Neural progenitor cell (in vitro differentiated cells): Measurements from ENCODE around the gene PTGDS. TPM values are rescaled to one million over a fixed set of nuclear protein-coding genes. Genes with fewer than 3 reads are reported as not detected.

Source experiments
- DNase-seq: peaks from one replicate; pipeline ENCODE4 v3.0.0-alpha.2; 2016; ENCODE audit warnings: low spot score
- H2AFZ ChIP-seq: fragments of 200-600 bp; sonication (generic); replicated peaks from 2 replicates; pipeline ENCODE4 v1.6.1; 2016; ENCODE audit warnings: antibody characterized with exemption
- H3F3A ChIP-seq: fragments of 200-600 bp; sonication (generic); 2 replicates; pipeline ENCODE4 v1.6.1; 2016; ENCODE audit warnings: antibody characterized with exemption, low read depth
- H3K27ac ChIP-seq: fragments of 200-600 bp; sonication (generic); 2 replicates; pipeline ENCODE4 v1.5.1; 2016; ENCODE audit warnings: mild to moderate bottlenecking
- H3K27me3 ChIP-seq: fragments of 200-600 bp; sonication (generic); 2 replicates; pipeline ENCODE4 v1.6.1; 2016; ENCODE audit warnings: mild to moderate bottlenecking, moderate library complexity
- H3K36me3 ChIP-seq: fragments of 200-600 bp; sonication (generic); 2 replicates; pipeline ENCODE4 v1.5.1; 2016
- H3K4me1 ChIP-seq: fragments of 200-600 bp; sonication (generic); 2 replicates; pipeline ENCODE4 v1.6.1; 2016; ENCODE audit warnings: mixed run types
- H3K4me2 ChIP-seq: fragments of 200-600 bp; sonication (generic); 2 replicates; pipeline ENCODE4 v1.6.1; 2016
- H3K4me3 ChIP-seq: fragments of 200-600 bp; sonication (generic); 2 replicates; pipeline ENCODE4 v1.5.1; 2016
- H3K79me2 ChIP-seq: fragments of 200-600 bp; sonication (generic); 2 replicates; pipeline ENCODE4 v1.6.1; 2016; ENCODE audit warnings: low read depth
- H3K9ac ChIP-seq: fragments of 200-600 bp; sonication (generic); 2 replicates; pipeline ENCODE4 v1.6.1; 2016
- H3K9me3 ChIP-seq: fragments of 200-600 bp; sonication (generic); 2 replicates; pipeline ENCODE4 v1.5.1; 2016; ENCODE audit warnings: low read depth
- H4K20me1 ChIP-seq: fragments of 200-600 bp; sonication (generic); 2 replicates; pipeline ENCODE4 v1.6.1; 2016; ENCODE audit warnings: low read depth
- H3K27ac Mint-ChIP-seq: 3 replicates; pipeline ENCODE4 v1.8.0; 2021; ENCODE audit warnings: mixed read lengths
- H3K27me3 Mint-ChIP-seq: 2 replicates; pipeline ENCODE4 v1.8.0; 2022; ENCODE audit warnings: low read depth, mild to moderate bottlenecking, inconsistent platforms, moderate library complexity, mixed read lengths; ENCODE audit not compliant: insufficient read depth
- H3K36me3 Mint-ChIP-seq: 3 replicates; pipeline ENCODE4 v1.8.0; 2021; ENCODE audit warnings: mixed read lengths
- H3K4me1 Mint-ChIP-seq: 3 replicates; pipeline ENCODE4 v1.8.0; 2021; ENCODE audit warnings: mixed read lengths
- H3K4me3 Mint-ChIP-seq: 3 replicates; pipeline ENCODE4 v1.8.0; 2021; ENCODE audit warnings: mild to moderate bottlenecking, moderate library complexity, mixed read lengths
- H3K9me3 Mint-ChIP-seq: 3 replicates; pipeline ENCODE4 v1.8.0; 2020; ENCODE audit warnings: mixed read lengths
- EZH2 ChIP-seq: fragments of 200-600 bp; sonication (generic); IDR thresholded peaks from 2 replicates; pipeline ENCODE4 v1.6.1; 2017; ENCODE audit warnings: antibody characterized with exemption, mild to moderate bottlenecking, moderate library complexity
- EZH2phosphoT487 ChIP-seq: fragments of 200-600 bp; sonication (generic); IDR thresholded peaks from 2 replicates; pipeline ENCODE4 v1.6.1; 2017; ENCODE audit warnings: antibody characterized with exemption
- total RNA-seq: library from RNA; depleted of rRNA; stranded (reverse); fragments of >200 nt; gene quantifications from 2 replicates; pipeline ENCODE4 v1.2.3, GENCODE V29; 2015; ENCODE audit warnings: low replicate concordance
- TF ChIP-seq, protein P1 (sequence below): fragments of 200-600 bp; sonication (generic); IDR thresholded peaks from 2 replicates; pipeline ENCODE4 v1.5.1; 2017; ENCODE audit warnings: antibody characterized with exemption, mild to moderate bottlenecking

The PTGDS gene
- total RNA-seq, 1 donor from 2014 or later = not detected

DNA sequence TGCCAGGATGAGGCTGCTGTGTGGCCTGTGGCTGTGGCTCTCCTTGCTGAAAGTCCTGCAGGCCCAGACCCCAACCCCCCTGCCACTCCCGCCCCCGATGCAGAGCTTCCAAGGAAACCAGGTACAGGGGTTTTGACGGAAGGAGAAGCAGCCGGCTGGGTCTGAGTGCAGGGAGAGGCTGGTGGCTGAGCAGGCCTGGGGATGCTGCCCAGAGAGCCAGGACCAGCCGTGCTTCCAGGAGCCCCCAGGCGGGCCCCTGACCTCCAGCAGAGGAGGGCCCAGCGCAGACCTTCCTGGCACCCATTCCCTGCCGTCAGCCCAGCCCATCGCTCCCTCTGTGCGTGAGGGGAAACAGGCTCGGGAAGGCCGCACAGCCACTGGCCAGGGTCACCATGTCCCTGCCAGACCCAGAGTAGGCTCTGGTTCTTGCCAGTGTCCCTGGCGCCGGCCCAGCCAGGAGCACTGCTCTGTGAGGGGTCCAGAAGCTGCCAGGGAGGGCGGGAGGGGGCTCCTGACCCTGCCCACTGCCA lies 24.9 kb upstream of the PTGDS start:
- Histone ChIP-seq H3K9ac (no peak overlapping the region), H3K79me2 (no peaks in the 10 kb centered on the region), H3K36me3 (no peaks in the 10 kb centered on the region), H3K4me2 (no peak overlapping the region), H3F3A (peaks cover 16% of the 10 kb centered on the region), H3K4me3 (no peak overlapping the region), H3K27me3 (no peaks in the 10 kb centered on the region), H4K20me1 (no peaks in the 10 kb centered on the region), H3K4me1 (peaks cover 21% of the 10 kb centered on the region), H3K9me3 (no peaks in the 10 kb centered on the region), H2AFZ (no peak overlapping the region), H3K27ac (no peak overlapping the region)
- no peak for DNase-seq
- Mint-ChIP-seq H3K9me3 (no peaks in the 10 kb centered on the region), H3K4me1 (peaks cover 6% of the 10 kb centered on the region), H3K27me3 (peaks cover 6% of the 10 kb centered on the region), H3K36me3 (peaks cover 3% of the 10 kb centered on the region), H3K4me3 (no peak overlapping the region), H3K27ac (no peak overlapping the region)
- TF ChIP-seq, protein P1, sequence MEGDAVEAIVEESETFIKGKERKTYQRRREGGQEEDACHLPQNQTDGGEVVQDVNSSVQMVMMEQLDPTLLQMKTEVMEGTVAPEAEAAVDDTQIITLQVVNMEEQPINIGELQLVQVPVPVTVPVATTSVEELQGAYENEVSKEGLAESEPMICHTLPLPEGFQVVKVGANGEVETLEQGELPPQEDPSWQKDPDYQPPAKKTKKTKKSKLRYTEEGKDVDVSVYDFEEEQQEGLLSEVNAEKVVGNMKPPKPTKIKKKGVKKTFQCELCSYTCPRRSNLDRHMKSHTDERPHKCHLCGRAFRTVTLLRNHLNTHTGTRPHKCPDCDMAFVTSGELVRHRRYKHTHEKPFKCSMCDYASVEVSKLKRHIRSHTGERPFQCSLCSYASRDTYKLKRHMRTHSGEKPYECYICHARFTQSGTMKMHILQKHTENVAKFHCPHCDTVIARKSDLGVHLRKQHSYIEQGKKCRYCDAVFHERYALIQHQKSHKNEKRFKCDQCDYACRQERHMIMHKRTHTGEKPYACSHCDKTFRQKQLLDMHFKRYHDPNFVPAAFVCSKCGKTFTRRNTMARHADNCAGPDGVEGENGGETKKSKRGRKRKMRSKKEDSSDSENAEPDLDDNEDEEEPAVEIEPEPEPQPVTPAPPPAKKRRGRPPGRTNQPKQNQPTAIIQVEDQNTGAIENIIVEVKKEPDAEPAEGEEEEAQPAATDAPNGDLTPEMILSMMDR = no peak
- TF ChIP-seq EZH2phosphoT487 (no peak), EZH2 (no peak)

DNA sequence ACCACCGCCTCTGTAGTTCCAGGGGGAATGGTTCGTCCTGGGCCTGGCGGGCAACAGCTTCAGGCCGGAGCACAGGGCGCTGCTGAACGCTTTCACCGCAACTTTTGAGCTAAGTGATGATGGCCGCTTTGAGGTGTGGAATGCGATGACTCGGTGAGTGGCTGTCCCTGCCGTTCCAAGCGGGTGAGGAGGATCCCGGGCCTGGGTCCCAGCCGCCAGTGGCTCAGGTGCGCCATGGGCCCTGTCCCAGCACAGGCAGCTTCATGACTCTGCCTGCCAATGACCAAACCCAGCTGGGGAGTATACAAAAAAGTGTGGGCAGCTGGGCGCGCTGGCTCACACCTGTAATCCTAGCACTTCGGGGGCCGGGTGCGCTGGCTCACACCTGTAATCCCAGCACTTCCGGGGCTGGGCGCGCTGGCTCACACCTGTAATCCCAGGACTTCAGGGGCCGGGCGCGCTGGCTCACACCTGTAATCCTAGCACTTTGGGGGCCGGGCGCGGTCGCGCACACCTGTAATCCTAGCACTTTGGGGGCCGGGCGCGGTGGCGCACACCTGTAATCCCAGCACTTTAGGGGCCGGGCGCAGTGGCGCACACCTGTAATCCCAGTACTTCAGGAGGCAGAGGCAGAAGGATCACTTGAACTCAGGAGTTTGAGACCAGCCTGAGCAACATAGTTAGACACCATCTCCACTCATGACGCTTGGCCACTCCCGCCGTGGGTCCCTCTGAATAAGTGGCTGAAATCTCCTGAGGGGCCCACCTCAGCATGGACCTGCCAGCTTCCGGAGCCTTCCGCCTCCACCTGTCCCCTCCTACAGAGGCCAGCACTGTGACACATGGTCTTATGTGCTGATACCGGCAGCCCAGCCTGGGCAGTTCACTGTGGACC lies 24.2 kb upstream of the PTGDS start:
- no peaks in the 10 kb centered on the region for H3K27me3 ChIP-seq
- H3K79me2 ChIP-seq = no peaks in the 10 kb centered on the region
- TF ChIP-seq EZH2phosphoT487 (no peak), EZH2 (no peak)
- TF ChIP-seq, protein P1 = no peak
- no peaks in the 10 kb centered on the region for H3K9me3 ChIP-seq
- no peak overlapping the region for H3K4me2 ChIP-seq
- Mint-ChIP-seq H3K36me3 (peaks cover 3% of the 10 kb centered on the region), H3K9me3 (no peaks in the 10 kb centered on the region), H3K4me3 (no peak overlapping the region), H3K27me3 (peaks cover 6% of the 10 kb centered on the region), H3K4me1 (peaks cover 5% of the 10 kb centered on the region), H3K27ac (no peak overlapping the region)
- H3F3A ChIP-seq = peaks cover 9% of the 10 kb centered on the region
- no peaks in the 10 kb centered on the region for H4K20me1 ChIP-seq
- no peak for DNase-seq
- no peak overlapping the region for H3K27ac ChIP-seq
- no peaks in the 10 kb centered on the region for H3K36me3 ChIP-seq
- H3K4me3 ChIP-seq = no peak overlapping the region
- peaks cover 21% of the 10 kb centered on the region for H3K4me1 ChIP-seq
- H3K9ac ChIP-seq = no peak overlapping the region
- no peak overlapping the region for H2AFZ ChIP-seq

DNA sequence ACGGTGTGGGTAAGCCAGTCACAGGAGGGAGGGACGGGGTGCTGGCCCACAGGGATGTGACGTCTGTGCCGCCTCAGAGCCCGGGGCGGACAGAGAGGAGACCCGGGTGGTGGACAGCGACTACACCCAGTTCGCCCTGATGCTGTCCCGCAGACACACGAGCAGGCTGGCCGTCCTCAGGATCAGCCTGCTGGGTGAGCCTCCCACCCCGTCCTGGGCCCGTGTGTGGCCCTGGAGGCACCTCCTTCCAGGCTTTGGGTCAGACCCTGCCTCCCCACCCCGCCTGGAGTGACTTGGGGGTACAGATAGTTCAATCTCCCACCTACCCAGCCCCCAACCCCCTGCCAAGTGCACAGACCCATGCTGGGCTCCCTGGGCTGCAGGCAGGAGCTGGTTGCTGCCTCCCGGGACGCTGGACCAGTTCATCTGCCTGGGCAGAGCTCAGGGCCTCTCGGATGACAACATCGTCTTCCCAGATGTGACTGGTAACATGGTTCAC lies 23.5 kb upstream of the PTGDS start:
- no peak overlapping the region for H2AFZ ChIP-seq
- H3F3A ChIP-seq = peaks cover 6% of the 10 kb centered on the region
- no peaks in the 10 kb centered on the region for H3K79me2 ChIP-seq
- H3K36me3 Mint-ChIP-seq = peaks cover 3% of the 10 kb centered on the region
- H3K36me3 ChIP-seq = no peaks in the 10 kb centered on the region
- DNase-seq = no peak
- no peak overlapping the region for H3K4me3 Mint-ChIP-seq
- peaks cover 2% of the 10 kb centered on the region for H3K4me1 Mint-ChIP-seq
- H4K20me1 ChIP-seq = no peaks in the 10 kb centered on the region
- no peak overlapping the region for H3K4me2 ChIP-seq
- no peak overlapping the region for H3K9ac ChIP-seq
- H3K9me3 ChIP-seq = no peaks in the 10 kb centered on the region
- H3K27me3 ChIP-seq = no peaks in the 10 kb centered on the region
- H3K9me3 Mint-ChIP-seq = no peaks in the 10 kb centered on the region
- peaks cover 6% of the 10 kb centered on the region for H3K27me3 Mint-ChIP-seq
- no peak overlapping the region for H3K27ac ChIP-seq
- H3K4me1 ChIP-seq = peaks cover 21% of the 10 kb centered on the region
- H3K27ac Mint-ChIP-seq = no peak overlapping the region
- TF ChIP-seq, protein P1 = no peak
- TF ChIP-seq EZH2 (no peak), EZH2phosphoT487 (no peak)
- no peak overlapping the region for H3K4me3 ChIP-seq
